ENCODE measurements around the gene PTPRG. TPM values are rescaled to one million over a fixed set of nuclear protein-coding genes. Genes with fewer than 3 reads are reported as not detected.

The PTPRG gene
- total RNA-seq, 2 experiments from 2014 or later, result 0.13 to 0.70 TPM

DNA sequence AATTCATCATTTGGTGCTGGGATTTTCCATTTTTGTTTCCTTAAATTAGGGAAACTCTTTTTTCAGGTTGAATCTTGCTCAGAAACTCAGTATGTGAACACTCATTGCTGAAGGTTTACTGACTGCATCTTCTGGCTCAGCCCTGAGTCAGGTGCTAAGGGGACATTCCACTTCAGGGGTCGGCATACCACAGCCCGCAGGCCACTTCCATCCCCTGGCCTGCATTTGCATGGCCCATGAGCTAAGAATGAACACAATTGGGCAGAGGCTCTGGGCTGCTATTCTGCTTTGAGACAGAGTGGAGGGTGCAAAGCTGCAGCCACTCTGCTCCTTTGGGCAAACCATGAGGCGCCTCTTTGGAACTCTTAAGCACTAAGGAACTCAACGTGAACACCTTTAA is 647.0 kb downstream of the PTPRG start:
- no peak overlapping the region for H3K27ac ChIP-seq (ENCODE audit: low read depth, low read length, poor library complexity, severe bottlenecking)
- POLR2A ChIA-PET, result no interaction called here
- BruUV-seq (replicated peaks), result no TSS peak
- no peaks in the 10 kb centered on the region for H3K36me3 ChIP-seq (ENCODE audit: insufficient read depth, low read length)
- no peaks in the 10 kb centered on the region for H3K4me1 ChIP-seq (ENCODE audit: insufficient read depth, low read length, poor library complexity, severe bottlenecking)
- intact Hi-C loops (cut with micrococcal nuclease; ENCODE audit: unreplicated experiment), result no loop called here
- no peaks in the 10 kb centered on the region for H3K9me3 ChIP-seq (ENCODE audit: low read length)
- H3K79me2 ChIP-seq (ENCODE audit: insufficient read depth, low read depth, low read length), result no peaks in the 10 kb centered on the region
- no peaks in the 10 kb centered on the region for H4K20me1 ChIP-seq (ENCODE audit: insufficient read depth, low read length)
- no peak overlapping the region for H2AFZ ChIP-seq (ENCODE audit: low read length)
- H3K9me2 ChIP-seq (ENCODE audit: insufficient read depth, low read length), result no peaks in the 10 kb centered on the region
- TF ChIP-seq, protein P1, sequence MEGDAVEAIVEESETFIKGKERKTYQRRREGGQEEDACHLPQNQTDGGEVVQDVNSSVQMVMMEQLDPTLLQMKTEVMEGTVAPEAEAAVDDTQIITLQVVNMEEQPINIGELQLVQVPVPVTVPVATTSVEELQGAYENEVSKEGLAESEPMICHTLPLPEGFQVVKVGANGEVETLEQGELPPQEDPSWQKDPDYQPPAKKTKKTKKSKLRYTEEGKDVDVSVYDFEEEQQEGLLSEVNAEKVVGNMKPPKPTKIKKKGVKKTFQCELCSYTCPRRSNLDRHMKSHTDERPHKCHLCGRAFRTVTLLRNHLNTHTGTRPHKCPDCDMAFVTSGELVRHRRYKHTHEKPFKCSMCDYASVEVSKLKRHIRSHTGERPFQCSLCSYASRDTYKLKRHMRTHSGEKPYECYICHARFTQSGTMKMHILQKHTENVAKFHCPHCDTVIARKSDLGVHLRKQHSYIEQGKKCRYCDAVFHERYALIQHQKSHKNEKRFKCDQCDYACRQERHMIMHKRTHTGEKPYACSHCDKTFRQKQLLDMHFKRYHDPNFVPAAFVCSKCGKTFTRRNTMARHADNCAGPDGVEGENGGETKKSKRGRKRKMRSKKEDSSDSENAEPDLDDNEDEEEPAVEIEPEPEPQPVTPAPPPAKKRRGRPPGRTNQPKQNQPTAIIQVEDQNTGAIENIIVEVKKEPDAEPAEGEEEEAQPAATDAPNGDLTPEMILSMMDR (conservative IDR thresholded peaks at IDR 0.05; ENCODE audit: low read length), result no peak
- no peak for TF ChIP-seq EZH2phosphoT487 (IDR thresholded peaks at IDR 0.05; ENCODE audit: borderline replicate concordance, low read depth, low read length)
- H3K4me2 ChIP-seq (ENCODE audit: low read length), result no peak overlapping the region
- DNase-seq (ENCODE audit: low spot score), result no peak
- no peak overlapping the region for H3K4me3 ChIP-seq (ENCODE audit: low read depth, low read length, poor library complexity, severe bottlenecking)
- CTCF ChIA-PET (ENCODE audit: unreplicated experiment), result no interaction called here

DNA sequence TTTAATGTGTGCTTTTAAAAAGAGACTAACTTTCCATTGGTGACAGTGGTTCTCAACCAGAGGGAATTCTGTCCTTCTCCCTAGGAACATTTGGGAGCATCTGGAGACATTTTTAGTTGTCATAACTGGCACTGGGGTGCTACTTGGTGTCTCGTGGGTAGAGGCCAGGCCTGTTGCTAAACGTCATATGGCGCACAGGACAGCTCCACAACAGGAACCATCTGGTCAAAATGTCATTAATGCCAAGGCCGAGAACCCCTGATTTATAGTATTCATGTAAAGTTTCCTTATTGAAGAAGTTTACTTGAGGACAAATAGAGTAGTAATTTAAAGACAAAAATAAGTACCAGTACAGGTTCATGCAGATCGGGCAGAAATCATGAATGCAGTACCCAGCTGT is 647.7 kb downstream of the PTPRG start:
- no peaks in the 10 kb centered on the region for H3K79me2 ChIP-seq (ENCODE audit: insufficient read depth, low read depth, low read length)
- ChIA-PET CTCF (ENCODE audit: unreplicated experiment) (no interaction called here), POLR2A (no interaction called here)
- H3K36me3 ChIP-seq (ENCODE audit: insufficient read depth, low read length), result no peaks in the 10 kb centered on the region
- no peaks in the 10 kb centered on the region for H3K4me1 ChIP-seq (ENCODE audit: insufficient read depth, low read length, poor library complexity, severe bottlenecking)
- BruUV-seq (replicated peaks), result no TSS peak
- no peak overlapping the region for H3K4me2 ChIP-seq (ENCODE audit: low read length)
- TF ChIP-seq EZH2phosphoT487 (IDR thresholded peaks at IDR 0.05; ENCODE audit: borderline replicate concordance, low read depth, low read length), result no peak
- TF ChIP-seq, protein P1 (conservative IDR thresholded peaks at IDR 0.05; ENCODE audit: low read length), result no peak
- no peaks in the 10 kb centered on the region for H4K20me1 ChIP-seq (ENCODE audit: insufficient read depth, low read length)
- DNase-seq (ENCODE audit: low spot score), result no peak
- H3K27ac ChIP-seq (ENCODE audit: low read depth, low read length, poor library complexity, severe bottlenecking), result no peak overlapping the region
- no peaks in the 10 kb centered on the region for H3K9me2 ChIP-seq (ENCODE audit: insufficient read depth, low read length)
- intact Hi-C loops (cut with micrococcal nuclease; ENCODE audit: unreplicated experiment), result no loop called here
- no peak overlapping the region for H2AFZ ChIP-seq (ENCODE audit: low read length)
- H3K4me3 ChIP-seq (ENCODE audit: low read depth, low read length, poor library complexity, severe bottlenecking), result no peak overlapping the region
- no peaks in the 10 kb centered on the region for H3K9me3 ChIP-seq (ENCODE audit: low read length)

DNA sequence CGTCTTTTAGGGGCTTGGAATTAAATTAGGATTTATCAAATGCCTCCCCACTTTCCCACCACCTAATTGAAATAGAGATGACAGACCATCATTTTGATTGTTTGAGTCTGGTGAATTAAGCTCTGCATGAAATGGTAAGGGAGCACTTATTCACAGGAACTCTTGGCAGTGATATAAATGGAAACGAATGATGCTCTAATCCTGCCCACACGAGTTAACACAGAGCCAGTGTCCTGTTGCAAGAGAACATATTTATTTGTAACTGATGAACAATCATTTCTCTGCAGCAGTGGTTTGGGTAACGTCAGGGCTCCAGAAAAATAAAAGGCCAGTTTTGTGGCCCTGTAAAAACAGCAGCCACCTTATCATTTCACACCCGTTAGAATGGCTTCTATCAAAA is 648.6 kb downstream of the PTPRG start:
- Histone ChIP-seq H3K9me2 (ENCODE audit: insufficient read depth, low read length) (no peaks in the 10 kb centered on the region), H3K9me3 (ENCODE audit: low read length) (no peaks in the 10 kb centered on the region), H3K4me3 (ENCODE audit: low read depth, low read length, poor library complexity, severe bottlenecking) (no peak overlapping the region), H3K79me2 (ENCODE audit: insufficient read depth, low read depth, low read length) (no peaks in the 10 kb centered on the region), H3K4me2 (ENCODE audit: low read length) (no peak overlapping the region), H3K27ac (ENCODE audit: low read depth, low read length, poor library complexity, severe bottlenecking) (no peak overlapping the region), H3K36me3 (ENCODE audit: insufficient read depth, low read length) (no peaks in the 10 kb centered on the region), H2AFZ (ENCODE audit: low read length) (no peak overlapping the region), H4K20me1 (ENCODE audit: insufficient read depth, low read length) (no peaks in the 10 kb centered on the region), H3K4me1 (ENCODE audit: insufficient read depth, low read length, poor library complexity, severe bottlenecking) (no peaks in the 10 kb centered on the region)
- intact Hi-C loops (cut with micrococcal nuclease; ENCODE audit: unreplicated experiment), result no loop called here
- no TSS peak for BruUV-seq (replicated peaks)
- CTCF ChIA-PET (ENCODE audit: unreplicated experiment), result no interaction called here
- DNase-seq (ENCODE audit: low spot score), result no peak
- TF ChIP-seq, protein P1 (conservative IDR thresholded peaks at IDR 0.05; ENCODE audit: low read length), result no peak
- no peak for TF ChIP-seq EZH2phosphoT487 (IDR thresholded peaks at IDR 0.05; ENCODE audit: borderline replicate concordance, low read depth, low read length)
- POLR2A ChIA-PET, result interaction anchor here (0.6 kb wide), 1 partner anchor 362 kb away, joined by 3 read pairs; no protein-coding TSS in a partner anchor
